ENCODE results near the gene EPHX1.
"Not testable (repeated sequence)": the region's sequence is repeated elsewhere in the genome, so short reads cannot be mapped to it uniquely, and the experiment has no call there.

EPHX1 gene

GRCh38 chr1:225809842-225810578 lies at the start of gene EPHX1:
Gene EPHX1 (plus strand): TSS chr1:225810124. CDS start chr1:225828730, 18,606 bp downstream.
- peak; percentile 48 to 87 for DNase-seq

- DNase-seq, result no peak
Measured at GRCh38 chr1:225760531-225760930, 49.4 kb upstream of the EPHX1 start.

- DNase-seq, result not testable (repeated sequence)
Measured at GRCh38 chr1:225761395-225761794, 48.5 kb upstream of the EPHX1 start.

GRCh38 chr1:225762002-225762441 lies 47.9 kb upstream of the EPHX1 start:
- DNase-seq, result no peak

GRCh38 chr1:225762444-225762843 lies 47.5 kb upstream of the EPHX1 start:
- no peak for DNase-seq

- DNase-seq, result no peak
Measured at GRCh38 chr1:225763716-225764548, 46.0 kb upstream of the EPHX1 start.

GRCh38 chr1:225765982-225766674 lies 43.8 kb upstream of the EPHX1 start:
- DNase-seq, result no peak

- DNase-seq, result peak; percentile 21 to 58
Measured at GRCh38 chr1:225766967-225767633, 42.8 kb upstream of the EPHX1 start.

- DNase-seq, result peak; percentile 93 to 94
Measured at GRCh38 chr1:225767634-225768540, 42.0 kb upstream of the EPHX1 start.

GRCh38 chr1:225768662-225769426 lies 41.1 kb upstream of the EPHX1 start:
- peak; percentile 68 to 79 for DNase-seq

- peak in 1 of 2 experiments; percentile 6 for DNase-seq
Measured at GRCh38 chr1:225769687-225770086, 40.2 kb upstream of the EPHX1 start.

GRCh38 chr1:225770561-225771248 lies 39.2 kb upstream of the EPHX1 start:
- DNase-seq, result no peak

GRCh38 chr1:225771661-225772322 lies 38.1 kb upstream of the EPHX1 start:
- DNase-seq, result peak in 1 of 2 experiments; percentile 20

- peak; percentile 78 to 92 for DNase-seq
Measured at GRCh38 chr1:225772323-225772768, 37.6 kb upstream of the EPHX1 start.

- peak in 1 of 2 experiments; percentile 8 for DNase-seq
Measured at GRCh38 chr1:225772848-225773247, 37.1 kb upstream of the EPHX1 start.

GRCh38 chr1:225774281-225775147 lies 35.4 kb upstream of the EPHX1 start:
- DNase-seq, result no peak

- no peak for DNase-seq
Measured at GRCh38 chr1:225776294-225776693, 33.6 kb upstream of the EPHX1 start.

GRCh38 chr1:225777058-225777582 lies 32.8 kb upstream of the EPHX1 start:
- peak in 1 of 2 experiments; percentile 60 for DNase-seq
